GM11168 (cell line): ENCODE measurements around the gene TMEM11.

Experiments
- in situ Hi-C: fragments of 300-500 bp; cut with MboI; formaldehyde crosslinking; loops from one replicate; pipeline ENCODE4 v1.12.0; 2022; ENCODE audit warnings: low sequenced_read_pairs; ENCODE audit not compliant: unreplicated experiment

Gene TMEM11

DNA sequence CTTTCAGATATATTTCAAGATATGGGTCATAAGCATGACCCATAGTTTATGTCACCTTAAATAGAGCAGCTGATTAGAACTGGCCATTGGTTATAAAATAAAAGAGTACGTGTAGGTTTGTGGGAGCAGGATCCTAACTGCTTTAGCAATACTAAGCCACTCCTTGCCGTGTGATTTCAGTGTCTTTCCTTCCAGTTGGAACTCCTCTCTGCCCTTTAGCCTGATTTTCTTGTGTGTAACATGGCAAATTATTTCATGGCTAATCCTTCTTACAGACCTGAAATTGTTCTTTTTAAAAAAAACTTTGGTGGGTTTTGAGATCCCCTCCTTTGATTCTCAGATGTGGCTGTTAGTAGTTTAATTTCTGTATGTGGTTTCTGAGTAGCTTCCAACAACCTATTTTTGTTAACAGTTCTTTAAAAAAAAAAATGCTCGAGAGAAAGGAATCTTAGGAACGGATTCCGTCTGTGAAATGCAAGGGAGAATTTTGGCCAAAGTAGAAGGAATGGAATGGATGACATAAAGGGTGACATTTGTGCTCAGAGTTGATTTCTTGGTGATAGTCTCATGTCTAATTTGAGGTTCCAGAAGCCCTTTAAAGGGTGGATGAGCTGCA lies 47.3 kb downstream of the TMEM11 start:
- in situ Hi-C loops = no loop called here

GRCh38 chr17:21165922-21166594 lies 47.9 kb downstream of the TMEM11 start:
- in situ Hi-C loops = no loop called here

DNA sequence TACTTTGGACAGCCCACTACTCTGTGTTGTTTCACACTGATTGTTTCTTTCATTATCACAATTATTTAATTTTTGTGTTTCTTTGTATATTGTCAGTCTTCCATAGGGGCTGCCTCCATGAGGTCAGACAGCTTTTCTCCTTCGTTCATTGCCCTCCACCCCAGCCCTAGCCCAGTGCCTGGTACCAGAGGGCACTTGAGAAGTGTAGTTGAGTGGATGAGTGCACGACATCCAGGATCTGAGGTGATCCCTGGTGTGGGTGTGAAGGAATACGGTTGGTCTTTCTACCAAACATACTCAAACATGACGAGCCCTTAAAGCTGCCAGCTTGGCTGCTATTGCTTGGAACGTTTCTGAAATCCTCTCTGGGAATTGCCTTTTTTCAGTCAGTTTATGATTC lies 49.3 kb downstream of the TMEM11 start:
- in situ Hi-C loops = no loop called here

DNA sequence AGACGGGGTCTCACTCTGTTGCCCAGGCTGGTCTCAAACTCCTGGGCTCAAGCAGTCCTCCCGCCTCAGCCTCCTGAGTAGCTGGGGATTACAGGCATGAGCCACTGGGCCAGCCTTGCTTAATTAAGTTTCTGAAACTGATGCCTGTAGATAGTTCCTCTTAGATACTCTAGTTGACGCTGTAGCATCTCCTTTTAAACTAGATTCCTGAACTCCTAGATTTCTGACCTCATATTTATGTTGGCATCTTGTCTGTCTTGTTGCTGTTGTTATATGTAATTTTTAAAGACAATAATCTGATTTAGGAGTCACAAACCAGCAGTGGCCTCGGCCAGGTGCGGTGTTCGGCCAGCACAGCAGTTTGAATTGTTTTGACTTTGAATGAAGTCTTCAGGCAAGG lies 49.7 kb downstream of the TMEM11 start:
- in situ Hi-C loops = no loop called here

DNA sequence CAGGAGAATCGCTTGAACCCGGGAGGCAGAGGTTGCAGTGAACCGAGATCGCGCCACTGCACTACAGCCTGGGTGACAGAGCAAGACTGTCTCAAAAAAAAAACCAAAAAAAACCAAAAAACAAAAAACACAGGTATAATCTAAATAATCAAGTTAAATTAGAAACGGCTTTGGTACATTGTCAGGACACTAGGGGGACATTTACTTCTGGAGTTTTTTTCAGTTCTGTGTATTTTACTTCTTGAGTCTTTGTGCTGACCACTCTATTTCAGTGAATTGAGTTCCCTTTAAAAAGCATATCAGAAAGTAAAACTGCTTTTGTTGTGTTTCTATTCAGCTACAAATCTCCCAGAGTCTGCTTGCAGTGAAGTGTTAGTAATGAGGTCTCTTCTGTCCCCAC lies 50.9 kb downstream of the TMEM11 start:
- in situ Hi-C loops = no loop called here

DNA sequence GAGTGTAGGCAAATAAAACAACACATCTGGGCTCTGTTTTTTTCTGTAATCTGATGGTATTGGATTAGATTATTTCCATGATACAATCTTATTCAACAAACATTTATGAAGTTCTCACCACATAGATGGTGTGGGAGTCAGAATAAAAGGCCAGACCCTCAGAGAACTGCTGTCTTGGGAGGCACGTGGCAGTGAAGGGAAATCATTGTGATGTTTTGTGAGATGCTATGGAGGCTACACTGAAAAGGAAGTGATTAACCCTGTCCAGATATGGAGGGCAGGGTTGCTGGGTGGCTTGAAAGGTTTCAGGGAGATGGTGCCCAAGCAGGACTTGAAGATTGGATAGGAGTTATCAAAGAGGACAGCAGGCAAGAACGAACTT lies 51.6 kb downstream of the TMEM11 start:
- in situ Hi-C loops = no loop called here

DNA sequence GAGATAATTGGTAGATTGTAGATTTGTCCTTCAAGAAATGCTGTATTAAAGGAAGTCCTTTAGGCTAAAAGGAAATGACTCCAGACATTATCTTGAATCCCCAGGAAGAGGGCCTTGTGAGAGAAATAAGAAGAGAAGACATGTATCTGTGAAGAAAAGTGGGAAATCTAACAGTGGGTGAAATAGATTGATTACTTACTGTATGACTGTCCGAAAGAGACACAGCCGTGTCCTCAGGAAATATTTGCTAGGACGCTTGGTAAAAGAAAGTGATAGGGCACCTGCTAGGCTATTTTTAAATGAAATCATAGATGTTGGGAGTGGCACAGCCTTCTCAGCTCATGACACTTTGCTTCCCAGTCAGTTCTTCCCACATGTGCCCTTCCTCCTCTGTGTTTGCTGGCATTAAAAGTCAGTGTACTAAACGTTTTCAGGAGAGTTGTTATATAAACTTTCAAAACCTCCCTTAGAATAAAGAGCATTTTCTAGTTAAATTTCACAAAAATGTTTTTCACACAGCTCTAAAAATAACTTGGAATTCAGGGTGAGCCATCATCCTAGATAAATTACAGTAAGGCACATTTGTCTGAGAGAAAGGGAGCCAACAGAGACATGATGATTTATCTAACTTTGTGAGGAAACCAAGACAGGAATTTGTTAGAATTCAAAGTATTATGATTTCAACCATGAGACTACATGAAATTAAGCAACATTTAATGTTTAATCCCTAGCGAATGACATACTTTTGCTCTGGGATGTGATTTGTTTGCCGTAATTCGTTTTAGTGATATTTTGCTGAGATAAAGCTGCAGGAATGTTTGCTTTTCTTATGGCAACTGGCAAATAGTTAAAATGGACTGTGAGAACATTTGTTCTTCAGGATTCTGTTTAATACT lies 52.2 kb downstream of the TMEM11 start:
- in situ Hi-C loops = no loop called here

- in situ Hi-C loops = no loop called here
These were observed 53.6 kb downstream of the TMEM11 start for GRCh38 chr17:21160401-21160800.

GRCh38 chr17:21157586-21158370 lies 56.2 kb downstream of the TMEM11 start:
- in situ Hi-C loops = no loop called here

- in situ Hi-C loops = no loop called here
These were observed 61.2 kb downstream of the TMEM11 start for GRCh38 chr17:21152731-21153130.

DNA sequence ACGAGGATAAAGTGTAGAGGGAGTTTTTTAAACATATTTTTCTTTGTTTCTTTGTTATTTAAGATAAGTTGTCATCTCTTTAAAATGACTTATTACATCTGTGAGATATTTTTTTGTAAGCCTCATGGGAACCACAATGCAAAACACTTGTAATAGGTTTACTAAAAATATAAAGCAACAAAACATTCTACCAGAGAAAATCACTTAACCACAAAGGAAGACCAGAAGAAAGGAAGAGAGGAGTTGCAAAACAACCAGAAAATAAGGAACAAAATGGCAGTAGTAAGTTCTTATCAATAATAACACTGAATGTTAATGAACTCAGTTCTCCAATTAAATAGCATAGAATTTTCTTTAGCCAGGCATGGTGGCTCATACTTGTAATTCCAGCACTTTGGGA lies 64.3 kb downstream of the TMEM11 start:
- in situ Hi-C loops = no loop called here
